Brain pericyte (primary cell): ENCODE results near the gene TBC1D14.

Experiments used
- DNase-seq: peaks from one replicate; pipeline ENCODE4 v3.0.0-alpha.2; 2012; ENCODE audit warnings: low read depth, low spot score

Gene TBC1D14

GRCh38 chr4:6929339-6929811 lies 19.7 kb downstream of the TBC1D14 start:
- no peak for DNase-seq

- DNase-seq, result no peak
Observed at GRCh38 chr4:6929812-6930464, 20.3 kb downstream of the TBC1D14 start.

GRCh38 chr4:6932475-6932874 lies 22.8 kb downstream of the TBC1D14 start:
- no peak for DNase-seq

GRCh38 chr4:6932918-6933317 lies 23.3 kb downstream of the TBC1D14 start:
- DNase-seq, result no peak

- DNase-seq, result no peak
Observed at GRCh38 chr4:6933691-6934430, 24.2 kb downstream of the TBC1D14 start.

GRCh38 chr4:6935965-6936364 lies 26.3 kb downstream of the TBC1D14 start:
- DNase-seq, result no peak

- DNase-seq, result no peak
Observed at GRCh38 chr4:6937201-6937600, 27.6 kb downstream of the TBC1D14 start.

GRCh38 chr4:6937754-6938153 lies 28.1 kb downstream of the TBC1D14 start:
- DNase-seq, result no peak

- no peak for DNase-seq
Observed at GRCh38 chr4:6938237-6938636, 28.6 kb downstream of the TBC1D14 start.

- DNase-seq, result no peak
Observed at GRCh38 chr4:6938647-6939271, 29.1 kb downstream of the TBC1D14 start.

- no peak for DNase-seq
Observed at GRCh38 chr4:6939761-6940743, 30.4 kb downstream of the TBC1D14 start.

- DNase-seq, result no peak
Observed at GRCh38 chr4:6940744-6941137, 31.1 kb downstream of the TBC1D14 start.

- DNase-seq, result no peak
Observed at GRCh38 chr4:6941796-6942195, 32.2 kb downstream of the TBC1D14 start.

- peak; percentile 79 for DNase-seq
Observed at GRCh38 chr4:6942238-6942800, 32.7 kb downstream of the TBC1D14 start.

- DNase-seq, result no peak
Observed at GRCh38 chr4:6943012-6943884, 33.6 kb downstream of the TBC1D14 start.

- DNase-seq, result no peak
Observed at GRCh38 chr4:6943885-6944225, 34.2 kb downstream of the TBC1D14 start.

- no peak for DNase-seq
Observed at GRCh38 chr4:6944301-6945051, 34.9 kb downstream of the TBC1D14 start.

- DNase-seq, result no peak
Observed at GRCh38 chr4:6945052-6945409, 35.4 kb downstream of the TBC1D14 start.

- DNase-seq, result no peak
Observed at GRCh38 chr4:6946497-6946896, 36.9 kb downstream of the TBC1D14 start.

GRCh38 chr4:6948134-6948460 lies 38.5 kb downstream of the TBC1D14 start:
- DNase-seq, result no peak
